GM18858 (cell line): ENCODE measurements around the gene DCLK1.
"Not testable (repeated sequence)": the region's sequence is repeated elsewhere in the genome, so short reads cannot be mapped to it uniquely, and the experiment has no call there.

Experiments
- ATAC-seq: cut with Tn5 transposase; IDR thresholded peaks from one replicate; pipeline ENCODE4 v1.9.1; 2021; ENCODE audit not compliant: unreplicated experiment

Gene DCLK1

GRCh38 chr13:36088463-36088862 is 42.7 kb downstream of the DCLK1 start:
- ATAC-seq: no peak

- no peak for ATAC-seq
Measured at GRCh38 chr13:36088001-36088400, 43.2 kb downstream of the DCLK1 start.

- ATAC-seq: no peak
Measured at GRCh38 chr13:36086117-36086516, 45.1 kb downstream of the DCLK1 start.

- ATAC-seq: no peak
Measured at GRCh38 chr13:36084131-36084530, 47.1 kb downstream of the DCLK1 start.

GRCh38 chr13:36082806-36083205 is 48.4 kb downstream of the DCLK1 start:
- no peak for ATAC-seq

GRCh38 chr13:36082396-36082795 is 48.8 kb downstream of the DCLK1 start:
- no peak for ATAC-seq

- ATAC-seq: no peak
Measured at GRCh38 chr13:36076211-36076610, 55.0 kb downstream of the DCLK1 start.

GRCh38 chr13:36074659-36075058 is 56.5 kb downstream of the DCLK1 start:
- ATAC-seq: no peak

- no peak for ATAC-seq
Measured at GRCh38 chr13:36072152-36072935, 58.8 kb downstream of the DCLK1 start.

GRCh38 chr13:36070504-36071192 is 60.5 kb downstream of the DCLK1 start:
- not testable (repeated sequence) for ATAC-seq

GRCh38 chr13:36069881-36070366 is 61.3 kb downstream of the DCLK1 start:
- no peak for ATAC-seq

GRCh38 chr13:36068991-36069390 is 62.2 kb downstream of the DCLK1 start:
- no peak for ATAC-seq

- no peak for ATAC-seq
Measured at GRCh38 chr13:36068566-36068965, 62.6 kb downstream of the DCLK1 start.

- no peak for ATAC-seq
Measured at GRCh38 chr13:36067746-36068381, 63.3 kb downstream of the DCLK1 start.

GRCh38 chr13:36062249-36062648 is 68.9 kb downstream of the DCLK1 start:
- ATAC-seq: no peak

GRCh38 chr13:36061621-36062020 is 69.6 kb downstream of the DCLK1 start:
- ATAC-seq: no peak

GRCh38 chr13:36061054-36061453 is 70.1 kb downstream of the DCLK1 start:
- no peak for ATAC-seq

- no peak for ATAC-seq
Measured at GRCh38 chr13:36059321-36059720, 71.9 kb downstream of the DCLK1 start.

- no peak for ATAC-seq
Measured at GRCh38 chr13:36058116-36058515, 73.1 kb downstream of the DCLK1 start.

GRCh38 chr13:36057547-36057946 is 73.6 kb downstream of the DCLK1 start:
- no peak for ATAC-seq

GRCh38 chr13:36057041-36057440 is 74.1 kb downstream of the DCLK1 start:
- ATAC-seq: no peak

- no peak for ATAC-seq
Measured at GRCh38 chr13:36055366-36055765, 75.8 kb downstream of the DCLK1 start.
